Measurements from ENCODE around the gene NAA50. TPM values are rescaled to one million over a fixed set of nuclear protein-coding genes. Genes with fewer than 3 reads are reported as not detected.

The NAA50 gene
- total RNA-seq, 4 donors from 2014 or later: 127 to 172 (median 147) TPM

DNA sequence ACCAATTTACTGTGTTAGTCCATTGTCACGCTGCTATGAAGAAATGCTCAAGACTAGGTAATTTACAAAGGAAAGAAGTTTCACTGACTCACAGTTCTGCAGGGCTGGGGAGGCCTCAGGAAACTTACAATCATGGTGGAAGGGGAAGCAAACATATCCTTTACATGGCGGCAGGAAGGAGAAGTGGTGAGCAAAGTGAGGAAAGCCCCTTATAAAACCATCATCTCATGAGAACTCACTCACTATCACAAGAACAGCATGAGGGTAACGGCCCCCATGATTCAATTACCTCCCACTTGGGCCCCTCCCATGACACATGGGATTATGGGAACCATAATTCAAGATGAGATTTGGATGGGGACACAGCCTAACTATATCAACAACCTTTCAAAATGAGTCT, 69.8 kb downstream of the NAA50 start:
- ATAC-seq: no peak
- no peaks in the 10 kb centered on the region for H3K27me3 ChIP-seq
- WGBS, 2 donors (ENCODE audit: low coverage in 1 of 2): 88 to 100% methylated on average over 1 to 2 of the region's 3 CpGs

DNA sequence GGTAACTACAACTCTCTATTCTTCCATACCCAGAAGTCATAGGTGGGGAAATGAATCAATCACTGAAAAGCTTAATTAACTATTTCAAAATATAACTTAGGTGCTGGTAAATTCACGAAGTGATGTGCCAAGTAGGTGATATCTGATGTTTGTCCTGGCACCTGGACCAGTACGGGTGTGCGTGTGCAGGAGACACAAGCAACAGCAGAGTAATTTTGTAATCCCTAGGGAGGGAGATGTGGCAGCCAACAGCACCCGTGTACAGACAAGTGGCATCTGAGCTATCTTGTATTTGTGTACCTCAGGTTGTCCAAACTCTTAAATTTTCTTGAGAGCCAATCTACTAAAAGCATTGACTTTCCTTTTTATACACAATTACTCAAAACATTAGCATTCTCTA, 72.5 kb downstream of the NAA50 start:
- Histone ChIP-seq H3K4me3 (no peak overlapping the region), H3K27ac (no peak overlapping the region), H3K36me3 (peaks cover 0 to 64% of the 10 kb centered on the region in 2 donors), H3K27me3 (no peaks in the 10 kb centered on the region), H3K4me1 (peaks cover 0 to 11% (median 0%) of the 10 kb centered on the region in 3 donors), H3K9me3 (no peaks in the 10 kb centered on the region)
- WGBS, 2 donors (ENCODE audit: low coverage in 1 of 2): 88 to 90% methylated on average over 4 of the region's 4 CpGs
- TF ChIP-seq POLR2A (IDR thresholded peaks at IDR 0.05): no peak
- no peak for TF ChIP-seq EP300 (IDR thresholded peaks at IDR 0.05)
- TF ChIP-seq, protein P1, sequence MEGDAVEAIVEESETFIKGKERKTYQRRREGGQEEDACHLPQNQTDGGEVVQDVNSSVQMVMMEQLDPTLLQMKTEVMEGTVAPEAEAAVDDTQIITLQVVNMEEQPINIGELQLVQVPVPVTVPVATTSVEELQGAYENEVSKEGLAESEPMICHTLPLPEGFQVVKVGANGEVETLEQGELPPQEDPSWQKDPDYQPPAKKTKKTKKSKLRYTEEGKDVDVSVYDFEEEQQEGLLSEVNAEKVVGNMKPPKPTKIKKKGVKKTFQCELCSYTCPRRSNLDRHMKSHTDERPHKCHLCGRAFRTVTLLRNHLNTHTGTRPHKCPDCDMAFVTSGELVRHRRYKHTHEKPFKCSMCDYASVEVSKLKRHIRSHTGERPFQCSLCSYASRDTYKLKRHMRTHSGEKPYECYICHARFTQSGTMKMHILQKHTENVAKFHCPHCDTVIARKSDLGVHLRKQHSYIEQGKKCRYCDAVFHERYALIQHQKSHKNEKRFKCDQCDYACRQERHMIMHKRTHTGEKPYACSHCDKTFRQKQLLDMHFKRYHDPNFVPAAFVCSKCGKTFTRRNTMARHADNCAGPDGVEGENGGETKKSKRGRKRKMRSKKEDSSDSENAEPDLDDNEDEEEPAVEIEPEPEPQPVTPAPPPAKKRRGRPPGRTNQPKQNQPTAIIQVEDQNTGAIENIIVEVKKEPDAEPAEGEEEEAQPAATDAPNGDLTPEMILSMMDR (IDR thresholded peaks at IDR 0.05): no peak
- no peak for TF ChIP-seq POLR2AphosphoS5 (IDR thresholded peaks at IDR 0.05)
- ATAC-seq: no peak

More for the DNA sequence above, 69.8 kb downstream of the NAA50 start:
- Histone ChIP-seq H3K9me3 (no peaks in the 10 kb centered on the region), H3K27ac (no peak overlapping the region), H3K36me3 (peaks cover 0 to 55% of the 10 kb centered on the region in 2 donors), H3K4me1 (no peaks in the 10 kb centered on the region), H3K4me3 (no peak overlapping the region)
- TF ChIP-seq POLR2AphosphoS5 (IDR thresholded peaks at IDR 0.05) (no peak), POLR2A (IDR thresholded peaks at IDR 0.05) (no peak), EP300 (IDR thresholded peaks at IDR 0.05) (no peak)
- TF ChIP-seq, protein P1 (IDR thresholded peaks at IDR 0.05): no peak

DNA sequence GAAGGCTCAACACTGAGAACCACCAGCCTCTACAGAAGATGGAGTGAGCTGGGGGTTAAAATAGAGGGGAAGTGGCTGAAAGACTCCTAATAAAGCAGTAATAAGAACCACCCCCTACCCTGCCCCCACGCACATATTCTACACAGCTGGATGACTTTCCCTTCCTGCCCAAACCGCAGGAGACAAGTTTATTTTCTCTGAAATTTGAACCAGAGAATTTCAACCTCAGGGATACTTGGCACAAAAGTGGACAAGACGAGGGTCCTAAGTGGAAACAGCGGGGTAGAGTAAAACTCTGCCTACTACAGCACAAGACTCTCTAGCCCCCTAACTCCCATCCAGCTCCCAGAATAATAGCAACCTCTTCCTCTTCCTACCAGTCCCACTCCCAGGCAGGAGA, 78.0 kb downstream of the NAA50 start:
- Histone ChIP-seq H3K27me3 (no peaks in the 10 kb centered on the region), H3K9me3 (no peaks in the 10 kb centered on the region), H3K4me3 (no peak overlapping the region), H3K27ac (no peak overlapping the region), H3K36me3 (peaks cover 0 to 34% of the 10 kb centered on the region in 2 donors), H3K4me1 (peaks cover 0 to 42% (median 0%) of the 10 kb centered on the region in 3 donors)
- 40 to 78% methylated on average over 2 to 4 of the region's 4 CpGs for WGBS, 2 donors (ENCODE audit: low coverage in 1 of 2)
- ATAC-seq: no peak
- TF ChIP-seq, protein P1 (IDR thresholded peaks at IDR 0.05): no peak
- no peak for TF ChIP-seq POLR2AphosphoS5 (IDR thresholded peaks at IDR 0.05)
- no peak for TF ChIP-seq POLR2A (IDR thresholded peaks at IDR 0.05)
- TF ChIP-seq EP300 (IDR thresholded peaks at IDR 0.05): no peak

Other genes with a start within 250 kb of the NAA50 start
- gene SPICE1, start 231.1 kb downstream of the NAA50 start, total RNA-seq: 10 to 100 TPM; 11.4 to 26.5 (median 19.9) TPM
- gene SIDT1, start 213.7 kb downstream of the NAA50 start, total RNA-seq: under 1 TPM; 0.15 to 0.99 (median 0.86) TPM
- gene USF3, start 49.6 kb downstream of the NAA50 start, total RNA-seq: 10 to 100 TPM; 27.3 to 33.2 (median 29.6) TPM
- gene ATP6V1A, start 786 bp upstream of the NAA50 start, total RNA-seq: 10 to 100 TPM; 23.0 to 38.8 (median 26.1) TPM
- 1 to 10 TPM in 2 of 4 donors, under 1 TPM in 1, not detected in 1; 0.54 to 3.6 (median 1.4) TPM for gene GRAMD1C, start 92.5 kb upstream of the NAA50 start, total RNA-seq
- 1 to 10 TPM; 1.2 to 4.4 (median 2.2) TPM for gene ZDHHC23, start 201.8 kb upstream of the NAA50 start, total RNA-seq